Measurements from ENCODE around the gene MRPL40.

MRPL40 gene

GRCh38 chr22:19480789-19481188, 48.4 kb downstream of the MRPL40 start:
- no peak for DNase-seq (ENCODE audit: low spot score)

- DNase-seq (ENCODE audit: low spot score), result no peak
Observed at GRCh38 chr22:19482297-19482696, 50.0 kb downstream of the MRPL40 start.

GRCh38 chr22:19483481-19484244, 51.3 kb downstream of the MRPL40 start:
- DNase-seq (ENCODE audit: low spot score), result no peak

Data from SK-N-DZ (cell line).